ENCODE data around the gene LRRC70. TPM values are rescaled to one million over a fixed set of nuclear protein-coding genes. Genes with fewer than 3 reads are reported as not detected.

The LRRC70 gene
- total and polyA plus RNA-seq, 2 experiments from 2014 or later, result 0.54 to 0.68 TPM

DNA sequence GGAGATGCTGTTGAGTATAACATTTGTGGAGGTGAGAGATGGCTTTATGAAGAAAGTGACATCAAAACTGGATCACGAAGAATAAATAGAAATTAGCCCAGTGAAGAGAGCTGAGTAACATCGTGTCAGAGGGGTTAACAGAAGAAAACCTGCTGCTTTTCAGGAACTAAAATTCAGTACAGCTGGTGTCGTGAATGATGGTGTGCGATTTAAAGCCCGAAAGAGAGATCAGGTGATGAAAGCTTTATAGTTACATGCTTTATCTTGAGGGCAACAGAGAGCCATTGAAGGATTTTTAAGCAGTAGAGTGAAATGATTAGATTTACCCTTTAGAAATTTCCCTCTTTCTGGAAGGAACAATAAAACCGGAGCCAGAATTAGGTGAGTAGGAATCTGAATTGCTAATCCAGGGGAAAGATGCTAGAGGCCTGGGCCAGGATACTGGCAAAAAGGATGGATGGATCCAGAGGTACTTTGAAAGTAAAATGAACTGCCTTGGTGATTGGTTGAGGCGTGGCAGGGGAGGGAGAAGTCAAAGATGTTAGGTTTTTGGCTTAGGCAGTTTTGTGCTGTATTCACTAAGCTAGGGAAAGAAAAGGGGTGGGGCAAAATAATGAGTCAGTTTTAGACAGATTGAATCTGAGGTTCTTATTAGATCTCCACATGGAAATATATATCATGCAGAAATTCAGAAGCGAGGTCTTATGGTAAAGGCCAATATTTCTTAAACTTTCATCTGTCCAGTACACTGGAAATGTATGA is 3.4 kb downstream of the LRRC70 start:
- Histone ChIP-seq H3K4me3 (no peak overlapping the region), H3K4me1 (ENCODE audit: low read depth) (peaks cover 3% of the 10 kb centered on the region), H3K36me3 (no peaks in the 10 kb centered on the region), H3K9me3 (ENCODE audit: low read depth) (no peaks in the 10 kb centered on the region), H3K27me3 (no peaks in the 10 kb centered on the region), H3K27ac (no peak overlapping the region)
- DNase-seq (ENCODE audit: low read depth in 1 of 2, low spot score in 1 of 2), result no peak
- TF ChIP-seq, protein P1, sequence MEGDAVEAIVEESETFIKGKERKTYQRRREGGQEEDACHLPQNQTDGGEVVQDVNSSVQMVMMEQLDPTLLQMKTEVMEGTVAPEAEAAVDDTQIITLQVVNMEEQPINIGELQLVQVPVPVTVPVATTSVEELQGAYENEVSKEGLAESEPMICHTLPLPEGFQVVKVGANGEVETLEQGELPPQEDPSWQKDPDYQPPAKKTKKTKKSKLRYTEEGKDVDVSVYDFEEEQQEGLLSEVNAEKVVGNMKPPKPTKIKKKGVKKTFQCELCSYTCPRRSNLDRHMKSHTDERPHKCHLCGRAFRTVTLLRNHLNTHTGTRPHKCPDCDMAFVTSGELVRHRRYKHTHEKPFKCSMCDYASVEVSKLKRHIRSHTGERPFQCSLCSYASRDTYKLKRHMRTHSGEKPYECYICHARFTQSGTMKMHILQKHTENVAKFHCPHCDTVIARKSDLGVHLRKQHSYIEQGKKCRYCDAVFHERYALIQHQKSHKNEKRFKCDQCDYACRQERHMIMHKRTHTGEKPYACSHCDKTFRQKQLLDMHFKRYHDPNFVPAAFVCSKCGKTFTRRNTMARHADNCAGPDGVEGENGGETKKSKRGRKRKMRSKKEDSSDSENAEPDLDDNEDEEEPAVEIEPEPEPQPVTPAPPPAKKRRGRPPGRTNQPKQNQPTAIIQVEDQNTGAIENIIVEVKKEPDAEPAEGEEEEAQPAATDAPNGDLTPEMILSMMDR (IDR thresholded peaks at IDR 0.05; ENCODE audit: low read depth, low read length), result no peak

DNA sequence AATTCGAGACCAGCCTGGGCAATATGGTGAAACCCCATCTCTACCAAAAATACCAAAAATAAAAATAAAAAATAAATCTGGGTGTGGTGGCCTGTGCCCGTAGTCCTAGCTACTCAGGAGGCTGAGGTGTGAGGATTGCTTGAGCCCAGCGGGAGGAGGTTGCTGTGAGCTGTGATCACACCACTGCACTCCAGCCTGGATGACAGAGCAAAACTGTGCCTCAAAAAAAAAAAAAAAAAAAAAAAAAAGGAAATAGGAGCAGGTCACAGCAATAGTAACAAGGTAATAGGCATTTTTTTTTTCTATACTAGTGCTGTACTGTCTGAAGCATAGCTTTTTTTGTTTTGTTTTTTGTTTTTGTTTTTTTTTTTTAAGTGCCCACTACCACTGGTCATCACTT is 5.8 kb downstream of the LRRC70 start:
- Histone ChIP-seq H3K36me3 (no peaks in the 10 kb centered on the region), H3K4me3 (no peak overlapping the region), H3K4me1 (ENCODE audit: low read depth) (peaks cover 3% of the 10 kb centered on the region), H3K27ac (no peak overlapping the region), H3K9me3 (ENCODE audit: low read depth) (no peaks in the 10 kb centered on the region), H3K27me3 (no peaks in the 10 kb centered on the region)
- TF ChIP-seq, protein P1 (IDR thresholded peaks at IDR 0.05; ENCODE audit: low read depth, low read length), result no peak
- no peak for DNase-seq (ENCODE audit: low read depth in 1 of 2, low spot score in 1 of 2)

DNA sequence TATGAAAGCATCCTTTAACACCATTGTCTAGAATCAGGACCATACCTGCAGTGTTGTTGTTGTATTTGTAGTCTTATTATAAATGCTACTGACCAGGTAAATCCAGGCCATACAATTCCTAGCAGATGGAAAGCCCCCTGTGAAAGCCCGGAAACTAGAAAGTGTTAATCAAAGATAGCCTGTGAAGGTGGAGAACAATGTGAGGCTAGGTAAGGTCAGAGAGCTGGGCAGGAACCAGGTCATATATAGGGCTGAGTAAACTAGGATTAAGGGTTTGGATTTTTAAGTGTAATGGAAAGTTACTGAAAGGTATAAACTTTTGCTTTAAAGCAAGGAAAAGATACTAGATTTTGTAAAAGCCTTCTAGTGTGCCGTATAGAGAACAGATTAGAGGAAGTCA is 6.7 kb downstream of the LRRC70 start:
- Histone ChIP-seq H3K27ac (no peak overlapping the region), H3K4me3 (no peak overlapping the region), H3K36me3 (no peaks in the 10 kb centered on the region), H3K9me3 (ENCODE audit: low read depth) (no peaks in the 10 kb centered on the region), H3K27me3 (no peaks in the 10 kb centered on the region), H3K4me1 (ENCODE audit: low read depth) (peaks cover 3% of the 10 kb centered on the region)
- DNase-seq (ENCODE audit: low read depth in 1 of 2, low spot score in 1 of 2), result no peak
- TF ChIP-seq, protein P1 (IDR thresholded peaks at IDR 0.05; ENCODE audit: low read depth, low read length), result no peak

- Histone ChIP-seq H3K9me3 (ENCODE audit: low read depth) (no peaks in the 10 kb centered on the region), H3K4me3 (no peak overlapping the region), H3K4me1 (ENCODE audit: low read depth) (peaks cover 3% of the 10 kb centered on the region), H3K27ac (no peak overlapping the region), H3K36me3 (no peaks in the 10 kb centered on the region), H3K27me3 (no peaks in the 10 kb centered on the region)
- peak in 1 of 2 donors; percentile 31 for DNase-seq (ENCODE audit: low read depth in 1 of 2, low spot score in 1 of 2)
- TF ChIP-seq, protein P1 (IDR thresholded peaks at IDR 0.05; ENCODE audit: low read depth, low read length), result no peak
Observed at GRCh38 chr5:62585751-62586150, 7.1 kb downstream of the LRRC70 start.

DNA sequence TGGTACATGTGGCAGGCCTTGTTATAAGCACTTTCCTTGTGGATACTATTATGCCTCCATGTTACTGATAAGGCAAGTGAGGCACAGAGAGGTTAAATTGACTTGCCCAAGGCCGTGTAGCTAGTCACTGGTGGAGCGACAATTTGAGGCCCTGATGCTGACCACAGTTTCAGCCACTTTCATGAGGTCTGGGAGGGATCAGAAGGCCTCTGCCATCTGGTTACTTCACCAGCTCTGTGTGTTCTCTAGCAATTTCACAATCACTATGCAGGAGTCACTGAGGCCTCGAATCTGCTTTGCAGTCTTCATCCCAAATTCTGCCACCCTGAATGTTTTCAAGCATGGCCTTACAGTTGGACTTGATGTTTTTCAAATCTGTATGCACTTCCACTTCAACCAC is 9.1 kb downstream of the LRRC70 start:
- H3K9me3 ChIP-seq (ENCODE audit: low read depth), result no peaks in the 10 kb centered on the region
- peaks cover 3% of the 10 kb centered on the region for H3K4me1 ChIP-seq (ENCODE audit: low read depth)
- no peak overlapping the region for H3K4me3 ChIP-seq
- H3K27me3 ChIP-seq, result no peaks in the 10 kb centered on the region
- peak in 1 of 2 donors; percentile 65 for DNase-seq (ENCODE audit: low read depth in 1 of 2, low spot score in 1 of 2)
- H3K36me3 ChIP-seq, result peaks cover 6% of the 10 kb centered on the region
- H3K27ac ChIP-seq, result no peak overlapping the region
- TF ChIP-seq, protein P1 (IDR thresholded peaks at IDR 0.05; ENCODE audit: low read depth, low read length), result no peak

All from cardiac muscle cell (in vitro differentiated cells and primary cell).